22Rv1 (cell line): ENCODE measurements around the gene POMGNT2.
"Not testable (repeated sequence)": the region's sequence is repeated elsewhere in the genome, so short reads cannot be mapped to it uniquely, and the experiment has no call there.

Experiments
- H3K27ac ChIP-seq: fragments of 450-650 bp; 2 replicates; pipeline ENCODE4 v1.5.1; 2017
- ZFX ChIP-seq: fragments of 450-650 bp; IDR thresholded peaks from 2 replicates; pipeline ENCODE4 v1.6.1; 2017; ENCODE audit warnings: antibody characterized with exemption, borderline replicate concordance
- TF ChIP-seq, protein P1 (sequence below): fragments of 450-650 bp; IDR thresholded peaks from 2 replicates; pipeline ENCODE4 v1.5.1; 2017; ENCODE audit warnings: mild to moderate bottlenecking

Gene POMGNT2

DNA sequence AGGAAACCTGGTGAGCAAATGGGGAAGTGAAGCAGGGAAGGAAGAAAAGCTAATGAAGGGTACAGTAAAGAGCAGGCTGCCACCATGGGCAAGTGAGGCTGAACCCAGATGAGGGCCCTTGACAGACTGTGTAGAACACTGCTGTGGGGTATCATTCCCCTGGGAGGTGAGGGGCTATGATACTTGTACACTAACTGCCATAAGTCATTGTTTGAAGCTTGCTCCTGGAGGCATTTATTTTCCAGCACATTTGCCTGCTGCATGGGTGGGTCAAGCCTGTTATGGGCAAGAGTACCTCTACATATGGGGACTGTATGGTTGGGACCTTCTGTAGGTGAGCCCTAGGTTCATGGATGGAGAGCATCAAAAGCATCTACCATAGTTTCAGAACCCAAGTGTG, 57.4 kb downstream of the POMGNT2 start:
- TF ChIP-seq ZFX, result no peak
- TF ChIP-seq, protein P1, sequence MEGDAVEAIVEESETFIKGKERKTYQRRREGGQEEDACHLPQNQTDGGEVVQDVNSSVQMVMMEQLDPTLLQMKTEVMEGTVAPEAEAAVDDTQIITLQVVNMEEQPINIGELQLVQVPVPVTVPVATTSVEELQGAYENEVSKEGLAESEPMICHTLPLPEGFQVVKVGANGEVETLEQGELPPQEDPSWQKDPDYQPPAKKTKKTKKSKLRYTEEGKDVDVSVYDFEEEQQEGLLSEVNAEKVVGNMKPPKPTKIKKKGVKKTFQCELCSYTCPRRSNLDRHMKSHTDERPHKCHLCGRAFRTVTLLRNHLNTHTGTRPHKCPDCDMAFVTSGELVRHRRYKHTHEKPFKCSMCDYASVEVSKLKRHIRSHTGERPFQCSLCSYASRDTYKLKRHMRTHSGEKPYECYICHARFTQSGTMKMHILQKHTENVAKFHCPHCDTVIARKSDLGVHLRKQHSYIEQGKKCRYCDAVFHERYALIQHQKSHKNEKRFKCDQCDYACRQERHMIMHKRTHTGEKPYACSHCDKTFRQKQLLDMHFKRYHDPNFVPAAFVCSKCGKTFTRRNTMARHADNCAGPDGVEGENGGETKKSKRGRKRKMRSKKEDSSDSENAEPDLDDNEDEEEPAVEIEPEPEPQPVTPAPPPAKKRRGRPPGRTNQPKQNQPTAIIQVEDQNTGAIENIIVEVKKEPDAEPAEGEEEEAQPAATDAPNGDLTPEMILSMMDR, result no peak
- H3K27ac ChIP-seq, result no peak overlapping the region

DNA sequence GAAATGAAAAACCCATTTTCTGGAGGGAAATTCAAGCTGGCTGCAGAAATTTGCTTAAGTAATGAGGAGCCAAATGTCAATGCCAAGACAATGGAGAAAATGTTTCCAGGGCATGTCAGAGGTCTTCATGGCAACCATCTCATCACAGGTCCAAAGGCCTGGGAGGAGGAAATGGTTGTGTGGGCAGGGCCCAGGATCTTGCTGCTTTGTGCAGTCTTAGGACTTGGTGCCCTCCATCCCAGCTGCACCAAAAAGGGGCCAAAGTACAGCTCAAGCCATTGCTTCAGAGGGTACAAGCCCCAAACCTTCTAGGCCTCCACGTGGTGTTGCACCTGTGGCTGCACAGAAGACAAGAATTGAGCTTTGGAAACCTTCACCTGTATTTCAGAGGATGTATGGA, 59.3 kb downstream of the POMGNT2 start:
- TF ChIP-seq ZFX, result no peak
- TF ChIP-seq, protein P1, result no peak
- H3K27ac ChIP-seq, result no peak overlapping the region

DNA sequence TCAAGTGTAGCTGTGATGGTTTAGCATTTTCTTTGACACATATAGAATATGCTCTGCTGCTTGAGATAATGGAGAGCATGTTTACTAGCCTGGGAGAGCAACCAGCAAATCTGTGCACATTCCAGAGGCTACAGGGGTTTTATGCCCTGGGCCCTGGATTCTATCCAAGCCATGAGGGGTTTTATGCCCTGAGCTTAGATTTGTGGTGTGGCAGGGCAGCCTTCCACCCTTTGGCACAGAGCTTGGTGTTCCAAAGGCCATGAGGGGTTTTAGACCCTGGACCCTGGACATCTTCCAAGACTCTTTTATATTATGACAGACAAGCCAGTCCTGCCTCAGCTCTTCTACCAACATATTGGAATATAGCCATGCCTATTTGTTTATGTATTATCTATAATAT, 60.8 kb downstream of the POMGNT2 start:
- H3K27ac ChIP-seq, result not testable (repeated sequence)

DNA sequence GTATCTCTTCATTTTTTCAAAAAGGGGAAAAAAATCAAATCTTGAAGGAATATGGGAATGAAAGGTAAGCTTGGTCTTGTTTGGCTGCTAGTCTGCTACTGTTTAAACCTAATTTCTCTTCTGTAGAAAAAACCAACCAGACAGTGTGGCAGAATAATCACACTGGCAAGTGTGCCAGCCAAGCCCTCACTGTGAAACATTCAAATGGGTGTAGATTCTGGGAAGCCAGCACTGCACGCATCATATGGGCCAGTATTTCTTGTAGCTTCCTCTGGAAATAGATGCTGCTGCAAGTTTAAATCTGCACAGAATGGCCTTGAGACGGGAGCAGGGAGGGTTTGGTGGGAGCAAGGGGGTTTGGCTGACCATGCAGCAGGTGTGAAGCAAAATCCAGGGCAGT, 62.1 kb downstream of the POMGNT2 start:
- no peak for TF ChIP-seq ZFX
- TF ChIP-seq, protein P1, result no peak
- H3K27ac ChIP-seq, result no peak overlapping the region

DNA sequence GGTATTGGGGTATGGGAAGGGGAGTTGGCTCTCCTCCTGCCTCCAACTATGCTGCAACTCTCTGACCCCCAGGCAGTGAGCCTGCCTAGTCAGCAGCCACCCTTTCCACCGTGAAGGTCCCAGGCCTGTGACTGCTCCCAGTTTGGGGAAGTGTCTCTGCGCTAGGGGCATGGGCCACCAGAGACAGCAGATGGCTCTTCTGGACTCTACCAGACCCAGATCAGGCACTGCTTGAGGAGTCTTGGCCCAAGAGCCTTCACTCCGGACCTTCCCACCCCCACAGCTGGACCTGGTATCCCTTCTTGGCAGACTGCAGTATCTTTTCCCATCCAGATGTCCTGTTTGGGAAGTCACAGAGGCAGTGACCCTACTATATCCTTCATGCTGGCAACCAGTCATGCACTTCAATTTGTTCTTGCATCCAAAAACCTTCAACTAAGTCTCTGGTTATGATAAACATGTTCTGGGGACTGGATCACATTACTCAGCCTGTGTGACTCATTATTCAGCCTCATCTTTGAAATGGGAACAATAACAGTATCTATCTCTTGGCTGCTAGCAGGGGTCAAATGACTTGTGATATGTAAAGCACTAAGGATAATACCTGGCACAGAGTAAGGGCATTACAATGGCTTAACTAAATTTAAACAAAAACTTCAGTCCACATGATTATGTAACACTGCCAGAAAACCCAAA, 62.7 kb downstream of the POMGNT2 start:
- no peak overlapping the region for H3K27ac ChIP-seq
- no peak for TF ChIP-seq ZFX

DNA sequence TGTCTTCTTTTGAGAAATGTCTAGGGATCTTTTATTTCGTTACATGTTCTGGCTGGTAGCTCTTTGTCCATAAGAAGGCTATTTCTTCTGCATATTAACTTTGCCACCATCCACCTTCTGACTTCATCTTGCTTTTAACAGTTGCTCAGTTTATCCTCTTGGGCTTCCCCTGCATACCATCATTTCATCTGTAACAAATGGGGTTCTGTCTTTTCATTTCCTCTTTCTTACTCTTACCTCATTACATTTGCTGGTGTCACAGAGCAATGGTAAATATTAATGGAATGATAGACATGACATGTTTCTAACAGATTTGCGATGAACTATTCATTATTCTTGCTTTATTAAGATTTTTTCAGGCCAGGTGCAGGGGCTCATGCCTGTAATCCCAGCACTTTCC, 64.4 kb downstream of the POMGNT2 start:
- no peak overlapping the region for H3K27ac ChIP-seq
- no peak for TF ChIP-seq ZFX
- TF ChIP-seq, protein P1, result no peak

DNA sequence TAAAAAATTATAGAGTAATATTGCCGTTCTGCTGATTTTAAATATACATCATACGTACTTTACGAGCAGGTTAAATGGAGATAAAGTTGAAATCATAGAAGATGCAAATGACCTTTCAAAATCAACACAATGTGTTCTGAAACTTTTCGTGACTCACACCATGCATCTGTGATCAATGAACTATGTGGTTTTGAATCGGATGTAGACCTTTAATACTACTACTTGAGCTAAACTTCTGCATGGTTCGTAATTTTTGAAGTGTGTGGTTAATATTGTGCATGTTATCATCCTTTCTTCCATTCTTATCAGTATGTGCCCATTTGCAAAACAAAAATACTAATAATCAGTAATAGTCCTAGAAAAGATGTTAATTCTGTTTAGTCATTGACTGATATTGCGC, 67.9 kb downstream of the POMGNT2 start:
- no peak overlapping the region for H3K27ac ChIP-seq
- TF ChIP-seq, protein P1, result no peak
- TF ChIP-seq ZFX, result no peak

DNA sequence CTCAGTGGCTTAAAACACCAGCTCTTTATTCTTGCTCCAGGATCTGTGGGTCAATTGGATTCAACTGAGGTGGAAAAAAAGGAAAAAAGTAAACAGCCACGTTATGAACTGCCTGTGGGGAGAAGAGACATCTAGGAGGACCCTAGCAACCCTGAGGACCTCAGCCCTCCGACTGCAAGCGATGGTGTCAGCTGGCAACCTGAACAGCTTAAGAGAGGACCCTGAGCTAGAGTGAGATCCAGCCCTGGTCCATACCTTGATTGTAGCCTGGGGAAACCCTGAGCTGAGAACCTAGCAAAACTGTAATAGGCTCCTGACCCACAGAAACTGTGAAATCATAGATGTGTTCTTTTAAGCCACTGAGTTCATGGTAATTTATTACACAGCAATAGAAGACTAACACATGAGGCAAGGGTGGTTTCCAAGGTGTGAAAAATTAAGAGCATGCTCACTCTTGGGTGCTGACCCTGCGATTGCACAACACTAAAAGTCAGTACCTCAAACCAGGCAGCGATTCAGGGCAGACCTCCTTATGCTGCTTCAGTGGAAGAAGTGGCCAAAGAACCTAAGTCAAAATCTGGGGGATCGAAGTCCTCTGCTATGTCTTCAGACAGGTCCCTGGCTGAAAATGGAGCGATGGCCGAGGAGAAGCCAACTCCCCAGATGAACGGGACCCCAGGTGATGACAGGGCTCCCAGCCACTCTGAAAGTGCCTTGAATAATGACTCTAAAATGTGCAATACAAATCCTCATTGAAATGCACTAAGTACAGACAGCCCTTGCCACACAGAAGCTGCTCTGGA, 69.1 kb downstream of the POMGNT2 start:
- H3K27ac ChIP-seq, result no peak overlapping the region
- TF ChIP-seq, protein P1, result no peak
- TF ChIP-seq ZFX, result no peak
